HG02885 (cell line): Measurements from ENCODE around the gene RTL10.

Source experiments
- ATAC-seq: cut with Tn5 transposase; IDR thresholded peaks from one replicate; pipeline ENCODE4 v1.9.1; 2021; ENCODE audit warnings: mild to moderate bottlenecking; ENCODE audit not compliant: unreplicated experiment, poor library complexity

Gene RTL10, protein sequence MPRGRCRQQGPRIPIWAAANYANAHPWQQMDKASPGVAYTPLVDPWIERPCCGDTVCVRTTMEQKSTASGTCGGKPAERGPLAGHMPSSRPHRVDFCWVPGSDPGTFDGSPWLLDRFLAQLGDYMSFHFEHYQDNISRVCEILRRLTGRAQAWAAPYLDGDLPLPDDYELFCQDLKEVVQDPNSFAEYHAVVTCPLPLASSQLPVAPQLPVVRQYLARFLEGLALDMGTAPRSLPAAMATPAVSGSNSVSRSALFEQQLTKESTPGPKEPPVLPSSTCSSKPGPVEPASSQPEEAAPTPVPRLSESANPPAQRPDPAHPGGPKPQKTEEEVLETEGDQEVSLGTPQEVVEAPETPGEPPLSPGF

DNA sequence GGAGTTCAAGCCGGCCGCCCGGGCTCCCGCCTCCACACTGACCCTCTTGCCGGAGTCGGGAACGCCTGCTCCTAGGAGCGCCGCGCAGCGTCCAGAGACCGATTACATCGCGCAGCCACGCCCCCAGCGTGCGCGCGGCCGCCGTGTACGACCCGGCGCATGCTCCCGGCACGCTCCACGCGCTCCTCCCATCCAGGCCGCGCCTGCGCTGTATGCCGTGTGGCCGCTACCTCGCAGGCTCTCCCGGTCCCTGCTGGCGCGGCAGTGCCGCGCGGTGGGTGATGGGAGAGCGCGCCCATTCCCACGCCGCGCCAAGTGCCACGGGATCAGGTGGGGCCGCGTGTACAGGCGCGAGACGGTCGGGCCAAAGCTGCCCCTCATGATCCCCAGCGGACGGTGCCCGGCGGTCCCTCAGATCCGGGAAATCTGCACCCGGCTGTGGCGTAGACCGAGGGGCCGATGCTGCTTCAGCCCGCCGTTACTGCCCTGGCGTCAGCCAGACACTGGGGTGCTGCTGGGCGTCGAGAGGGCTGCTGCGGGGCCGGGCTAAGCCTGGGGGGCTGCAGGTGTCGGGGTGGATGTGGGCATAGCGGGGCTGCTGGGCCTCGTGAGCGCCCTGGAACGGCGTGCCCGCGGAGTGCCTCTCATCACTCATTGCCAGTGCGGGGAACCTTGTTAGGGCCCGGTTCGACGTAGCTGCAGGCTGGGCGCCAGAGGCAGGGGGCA is at the start of gene RTL10, which contains the start of gene GNB1L:
TSS of gene RTL10 (minus strand) at position 97 of the 726 bp plus-strand sequence. CDS start 2,613 bp downstream, outside the sequence.
TSS of gene GNB1L (minus strand) at position 97 of the 726 bp plus-strand sequence. CDS start 33,519 bp downstream, outside the sequence.
- peak; percentile 88 for ATAC-seq

DNA sequence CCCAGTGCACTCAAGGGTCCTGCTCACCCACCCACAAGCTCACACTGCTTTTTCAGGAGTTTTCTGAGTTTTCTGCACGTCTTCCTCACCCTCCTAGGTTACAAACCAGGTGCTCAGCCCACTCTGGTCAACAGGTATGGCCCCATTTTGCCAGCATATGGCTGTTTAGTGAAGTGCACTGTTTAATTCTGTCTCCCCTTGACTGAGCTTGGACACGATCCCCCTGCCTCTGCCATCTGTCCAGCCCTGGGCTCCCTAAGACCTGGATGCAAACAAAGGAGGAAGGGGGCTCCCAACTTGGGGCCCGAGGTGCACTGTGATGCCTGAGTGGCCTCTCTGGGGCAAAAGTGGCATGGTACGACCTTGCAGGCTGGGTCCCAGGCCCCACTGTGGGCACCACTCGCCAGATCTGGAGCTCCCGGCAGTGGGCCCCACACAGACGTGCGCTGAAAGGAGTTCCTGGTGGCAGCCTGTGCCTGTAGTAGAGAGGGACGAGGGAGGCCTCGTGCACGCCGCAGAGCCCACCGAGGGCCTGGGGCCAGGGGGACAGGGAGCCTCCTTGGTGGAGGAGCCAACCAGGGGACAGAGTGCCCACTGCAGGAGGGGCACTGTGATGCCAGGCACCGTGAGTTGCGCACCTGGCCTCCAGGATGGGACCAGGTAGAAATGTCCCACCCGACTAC is 49.6 kb upstream of the RTL10 start:
- no peak for ATAC-seq

DNA sequence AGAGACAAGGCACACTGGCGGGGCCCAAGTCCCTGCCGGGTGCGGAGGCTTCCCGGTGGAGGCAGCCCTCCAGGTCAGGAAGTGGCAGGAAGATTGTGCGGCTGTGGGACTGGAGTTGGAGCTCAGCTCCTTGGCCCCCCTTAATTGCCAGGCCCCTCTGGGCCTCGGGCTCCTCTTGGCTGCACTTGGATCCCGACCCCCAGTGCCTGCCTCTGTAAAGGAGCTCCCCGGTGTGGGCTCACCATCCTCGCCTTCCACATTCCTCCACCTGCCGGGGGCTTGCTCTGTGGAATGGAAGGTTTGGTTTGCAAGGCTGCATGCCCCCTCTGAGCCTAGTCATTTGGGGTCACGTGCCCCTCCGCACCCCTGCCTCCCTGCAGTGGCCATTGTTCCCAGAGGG is 48.8 kb upstream of the RTL10 start:
- ATAC-seq = no peak

DNA sequence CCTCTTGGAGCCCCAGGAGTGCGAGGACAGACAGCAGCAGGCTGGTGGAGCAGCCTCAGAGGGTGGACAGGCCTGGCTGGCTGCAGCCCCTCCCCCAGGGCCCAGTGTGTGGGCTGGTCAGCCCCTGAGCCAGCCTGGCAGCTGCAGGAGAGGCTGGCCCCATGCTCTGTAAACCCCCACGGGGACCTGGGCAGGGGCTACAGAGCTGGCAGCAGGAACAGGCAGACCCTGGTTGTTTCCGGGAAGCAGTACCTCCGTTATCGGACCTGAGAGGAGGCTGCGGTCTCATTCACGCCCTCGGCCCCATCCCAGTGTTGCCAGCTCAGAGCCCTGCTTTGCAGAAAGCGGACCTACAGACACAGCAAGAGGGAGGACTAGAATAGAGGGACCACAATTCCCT is 48.4 kb upstream of the RTL10 start:
- ATAC-seq = no peak

DNA sequence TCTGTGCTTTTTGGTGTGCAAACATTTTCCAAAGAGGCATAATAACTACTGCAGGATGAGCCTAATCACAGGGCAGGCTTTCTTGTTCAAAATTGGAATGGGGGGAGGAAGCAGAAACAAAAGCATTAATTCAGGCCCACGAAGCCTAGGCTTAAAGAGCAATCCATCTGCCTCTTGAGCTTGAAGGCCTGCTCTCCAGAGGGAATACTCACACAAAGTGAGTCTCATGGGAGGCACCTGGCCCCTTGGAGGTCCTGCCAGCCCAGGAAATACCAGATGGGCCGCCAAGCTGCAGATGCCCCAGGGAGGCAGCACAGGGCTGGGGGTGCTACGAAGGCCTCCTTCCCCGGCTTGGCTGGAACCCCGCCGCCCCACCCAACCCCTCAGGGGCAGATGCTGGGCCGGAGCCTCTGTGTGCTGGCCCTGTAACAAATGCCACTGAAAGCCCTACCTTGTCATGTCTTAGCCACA is 47.6 kb upstream of the RTL10 start:
- ATAC-seq = no peak

DNA sequence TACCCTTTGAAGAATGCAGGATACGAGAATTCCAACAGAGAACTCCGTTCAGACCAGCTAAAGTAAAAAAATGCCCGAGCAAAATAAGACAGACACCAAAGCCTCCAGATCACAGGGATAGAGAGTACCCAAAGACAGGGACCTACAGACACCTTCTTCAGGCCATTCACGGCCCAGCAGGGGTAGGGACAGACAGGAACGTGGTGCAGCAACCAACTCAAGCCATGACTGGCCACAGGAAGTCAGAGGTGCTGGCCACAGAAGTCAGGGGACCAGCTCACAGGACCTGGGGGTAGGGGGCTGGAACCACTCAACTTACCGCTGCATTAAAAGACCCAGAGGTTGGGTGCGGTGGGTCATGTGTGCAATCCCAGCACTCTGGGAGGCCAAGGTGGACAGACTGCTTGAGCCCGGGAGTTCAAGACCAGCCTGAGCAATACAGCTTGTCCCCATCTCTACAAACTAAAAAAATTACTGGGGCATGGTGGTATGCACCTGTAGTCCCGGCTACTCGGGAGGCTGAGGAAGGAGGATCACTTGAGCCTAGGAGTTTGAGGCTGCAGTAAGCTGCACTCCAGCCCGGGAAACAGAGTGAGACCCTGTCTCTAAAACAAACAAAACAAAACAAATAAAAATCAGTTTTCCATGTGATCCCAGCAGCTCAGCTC is 47.0 kb upstream of the RTL10 start:
- no peak for ATAC-seq

DNA sequence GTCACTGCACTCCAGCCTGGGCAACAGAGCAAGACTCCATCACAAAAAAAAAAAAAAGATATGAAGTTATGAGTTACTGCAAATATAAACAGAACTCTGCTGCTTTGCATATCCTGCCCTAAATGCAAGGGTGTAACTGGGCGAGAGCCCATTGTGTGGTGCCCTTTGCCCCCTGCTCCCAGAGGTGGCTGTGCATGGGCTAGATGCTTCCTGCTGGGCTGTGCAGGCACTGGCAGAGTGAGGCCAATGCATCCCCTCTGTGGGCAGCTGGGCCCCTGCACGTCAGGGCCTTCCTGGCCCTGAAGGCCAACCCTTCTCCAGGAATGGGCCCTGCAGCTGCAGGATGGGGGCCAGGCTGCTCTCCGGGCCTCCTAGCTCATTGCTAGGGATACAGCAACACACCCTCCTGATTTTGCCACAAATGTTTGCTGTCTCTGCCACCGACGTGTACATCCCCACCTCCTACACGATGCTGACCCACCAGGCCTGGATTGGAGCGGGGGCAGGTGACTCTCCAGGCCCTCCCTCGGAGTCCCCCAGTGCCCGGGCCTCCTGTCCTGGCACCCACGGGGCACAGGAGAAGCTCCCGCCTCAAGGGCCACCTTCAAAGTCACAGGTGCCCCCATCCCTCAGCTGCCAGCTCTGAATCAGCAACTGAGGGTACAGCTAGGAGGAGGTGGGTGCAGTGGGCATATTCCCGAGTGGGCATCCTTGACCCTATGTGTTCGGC is 46.2 kb upstream of the RTL10 start:
- no peak for ATAC-seq

DNA sequence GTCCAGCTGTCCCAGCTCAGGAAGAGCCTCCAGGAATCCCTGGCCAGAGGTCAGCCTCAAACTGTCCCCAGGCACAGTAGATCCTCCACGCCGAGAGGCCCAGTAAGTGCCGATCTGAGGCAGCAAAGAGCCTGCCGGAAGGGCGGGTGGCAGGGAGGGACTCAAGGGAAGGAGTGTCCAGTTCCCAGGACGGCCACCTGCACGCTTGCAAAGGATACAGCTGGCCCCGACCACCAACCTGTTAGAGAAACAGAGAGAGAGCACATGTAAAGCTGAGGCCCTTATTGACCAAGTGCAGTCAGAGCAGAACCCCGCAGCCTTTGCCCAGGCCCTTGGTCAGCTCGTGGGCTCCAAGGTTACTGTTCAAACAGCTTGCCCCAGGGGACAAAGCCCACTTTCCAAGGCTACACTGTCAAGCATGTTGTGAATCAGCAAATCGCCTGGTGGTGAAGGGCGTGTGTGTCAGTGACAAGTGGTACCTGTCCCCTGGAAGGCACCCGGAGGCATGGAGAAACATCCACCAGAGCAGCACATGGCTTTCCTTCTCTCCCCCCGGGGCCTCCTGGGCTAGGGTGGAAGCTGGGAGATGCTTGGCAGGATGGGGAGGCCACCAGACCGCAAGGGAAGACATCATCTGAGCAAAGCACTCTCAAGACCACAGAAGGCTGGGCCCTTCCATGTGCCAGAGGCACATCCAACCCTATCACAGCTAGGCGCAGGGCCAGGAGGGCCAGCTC is 44.3 kb upstream of the RTL10 start:
- no peak for ATAC-seq

DNA sequence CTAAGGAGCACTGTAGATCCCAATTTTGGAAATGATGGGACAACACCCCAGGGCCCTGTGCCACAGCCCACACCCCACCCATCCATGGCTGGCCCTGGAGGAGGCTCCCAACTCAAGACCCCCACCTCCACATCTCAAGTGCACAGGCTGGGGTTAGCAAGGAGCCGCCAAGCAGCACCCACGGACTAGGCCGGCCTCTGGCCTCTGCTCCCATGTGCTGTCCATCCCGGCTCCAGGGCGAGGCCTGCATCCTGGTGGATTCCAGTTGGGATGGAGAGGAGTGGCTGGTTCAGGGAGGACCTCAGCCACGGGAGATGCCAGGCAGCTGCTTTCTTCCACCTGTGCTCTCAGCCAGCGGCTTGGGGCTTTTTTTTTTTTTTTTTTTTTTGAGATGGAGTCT is 43.5 kb upstream of the RTL10 start:
- no peak for ATAC-seq

DNA sequence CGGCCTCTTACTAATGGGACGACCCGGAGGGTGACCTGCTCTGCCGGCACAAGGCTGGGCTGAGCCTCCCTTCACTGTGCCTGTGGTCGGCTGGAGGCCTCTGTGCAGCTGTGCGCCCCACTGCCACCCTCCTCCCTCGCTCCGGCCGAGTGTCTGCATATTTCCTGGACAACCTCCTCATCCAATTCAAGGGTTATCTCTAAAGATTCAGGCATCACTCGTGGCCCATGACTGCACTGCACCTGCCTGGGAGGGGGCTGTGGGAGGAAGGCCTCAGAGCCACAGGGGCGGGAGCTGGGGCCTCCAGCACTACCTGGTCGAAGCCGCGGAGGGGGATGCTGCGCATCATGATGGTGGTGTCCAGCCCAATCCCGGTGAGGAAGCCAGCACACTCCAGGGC is 43.1 kb upstream of the RTL10 start:
- no peak for ATAC-seq

DNA sequence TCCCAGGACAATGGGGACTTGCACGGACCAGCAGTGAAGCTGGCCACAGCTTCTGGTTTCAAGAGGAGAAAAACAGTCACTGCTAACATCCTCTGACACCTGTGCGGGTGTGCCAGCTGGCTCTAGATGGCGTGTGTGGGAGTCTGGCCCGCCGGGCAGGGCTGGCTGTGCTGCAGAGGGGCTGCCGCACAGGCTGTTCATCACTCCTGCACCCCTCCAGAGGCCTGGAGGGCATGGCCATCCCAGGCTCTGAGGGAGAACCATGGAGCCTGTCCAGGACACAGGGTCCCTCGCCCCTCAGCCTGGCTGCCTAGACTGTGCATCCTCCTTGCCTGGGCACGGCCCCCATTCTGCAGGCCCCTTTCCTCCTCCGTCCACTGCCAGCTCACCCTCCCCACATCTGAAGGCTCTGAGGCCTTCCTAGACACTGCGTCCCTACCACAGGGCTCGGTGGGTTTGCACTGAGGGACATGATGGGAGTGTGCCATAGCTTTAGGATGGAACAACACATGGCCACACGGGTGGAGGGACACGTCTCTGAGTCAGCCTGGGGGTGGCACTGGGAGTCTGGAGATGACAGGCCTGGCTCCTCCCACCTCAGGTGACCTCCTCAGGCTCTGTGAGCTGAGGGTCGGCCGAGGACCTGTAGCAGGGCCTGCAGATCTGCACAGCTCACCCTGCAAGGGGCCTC is 42.1 kb upstream of the RTL10 start:
- ATAC-seq = no peak

DNA sequence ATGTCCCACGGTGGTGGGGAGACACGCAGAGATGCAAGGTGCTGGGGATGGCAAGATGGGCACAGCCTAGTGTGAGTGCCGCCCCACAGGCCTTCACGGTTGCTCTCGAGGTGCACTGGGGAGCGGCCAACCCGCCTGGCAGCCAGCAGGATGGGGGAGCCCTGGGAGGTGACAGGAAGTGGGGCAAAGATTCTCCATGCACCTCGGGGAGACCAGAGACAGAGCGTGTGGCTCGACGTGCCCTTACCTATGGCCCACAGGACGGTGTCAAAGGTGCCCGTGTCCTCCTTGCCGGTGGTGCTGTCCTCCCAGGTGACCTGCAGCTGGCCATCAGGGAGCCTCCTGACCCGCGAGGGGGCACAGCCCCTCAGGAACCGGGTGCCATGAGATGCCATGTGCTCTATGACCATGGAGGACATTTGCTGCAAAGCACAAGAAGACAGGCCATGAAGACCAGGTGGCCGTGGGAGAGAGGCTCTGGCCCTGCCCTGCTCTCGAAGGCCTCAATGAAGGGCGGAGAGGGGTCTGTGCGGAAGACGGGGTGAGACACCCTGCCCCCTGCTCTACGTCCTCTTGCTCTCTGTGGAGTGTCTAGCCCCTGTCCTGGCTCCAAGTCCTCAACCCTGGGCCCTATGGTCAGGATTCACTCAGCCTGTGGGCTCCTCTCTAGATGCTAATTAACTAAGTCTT is 40.6 kb upstream of the RTL10 start:
- no peak for ATAC-seq

DNA sequence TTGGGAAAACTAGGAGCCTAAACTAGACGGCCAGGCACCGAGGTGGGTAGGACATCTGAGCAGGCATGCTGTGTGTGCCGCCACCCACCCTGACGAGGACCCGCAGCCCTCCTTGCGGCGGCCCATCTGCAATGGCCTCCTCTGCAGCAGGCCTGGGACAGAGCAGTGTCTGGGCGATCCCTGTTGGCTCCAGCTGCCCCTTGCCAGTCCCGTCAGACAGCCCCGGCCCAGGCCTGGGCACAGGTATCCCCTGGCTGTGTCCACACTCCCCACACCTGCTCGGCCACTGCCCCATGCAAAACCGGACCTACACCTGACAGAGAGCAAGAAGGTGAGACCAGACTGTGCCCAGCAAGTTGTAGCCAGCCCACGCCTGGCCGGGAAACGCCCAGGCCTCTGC is 38.7 kb upstream of the RTL10 start:
- ATAC-seq = no peak

DNA sequence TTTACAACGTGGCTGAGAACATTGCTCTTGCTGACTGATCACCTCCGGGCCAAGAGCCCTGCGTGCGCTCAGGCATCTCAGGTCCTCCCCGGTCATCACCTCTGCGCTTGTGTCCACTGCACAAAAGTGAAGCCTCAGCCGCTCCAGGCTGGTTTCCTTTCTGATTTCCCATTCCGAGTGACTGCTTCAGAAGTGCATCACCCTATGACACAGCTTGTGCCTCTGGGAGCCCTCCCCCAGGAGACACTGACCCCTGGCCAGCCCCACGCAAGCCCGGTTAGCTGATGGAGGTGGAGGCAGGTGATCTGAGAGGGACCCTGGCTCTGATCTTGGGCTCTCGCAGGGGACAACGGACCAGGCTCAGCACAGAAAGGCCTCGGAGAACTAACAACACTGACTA is 38.3 kb upstream of the RTL10 start:
- ATAC-seq = no peak

DNA sequence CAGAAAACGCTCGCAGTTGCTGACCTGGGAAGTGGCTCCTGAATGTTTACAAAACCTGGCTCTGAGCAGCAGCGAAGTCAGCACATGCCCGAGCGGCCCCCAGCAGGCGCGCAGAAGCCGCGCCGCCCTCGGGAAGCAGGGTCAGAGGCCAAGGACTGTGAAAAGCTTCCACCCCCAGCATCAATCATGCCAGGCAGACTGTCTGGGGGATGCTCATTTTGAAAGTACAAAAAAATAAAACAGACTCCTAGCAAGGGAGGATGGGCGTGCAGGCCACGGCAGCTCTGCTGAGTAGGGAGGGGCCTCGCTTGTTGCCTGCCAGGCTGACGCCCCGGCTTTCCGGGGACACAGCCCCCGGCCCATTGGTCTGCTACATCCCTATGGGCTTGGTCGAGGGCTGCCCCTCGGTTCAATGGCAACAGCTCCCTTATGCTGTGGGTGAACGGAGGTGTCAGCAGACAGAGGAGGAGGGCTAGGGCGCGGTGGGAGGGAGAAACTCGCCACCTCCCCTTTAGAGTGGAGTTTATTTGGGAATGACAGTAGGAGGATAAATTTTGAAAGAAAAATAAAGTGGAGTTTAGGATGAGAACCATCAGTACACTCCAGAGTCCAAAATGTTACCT is 37.7 kb upstream of the RTL10 start:
- no peak for ATAC-seq

DNA sequence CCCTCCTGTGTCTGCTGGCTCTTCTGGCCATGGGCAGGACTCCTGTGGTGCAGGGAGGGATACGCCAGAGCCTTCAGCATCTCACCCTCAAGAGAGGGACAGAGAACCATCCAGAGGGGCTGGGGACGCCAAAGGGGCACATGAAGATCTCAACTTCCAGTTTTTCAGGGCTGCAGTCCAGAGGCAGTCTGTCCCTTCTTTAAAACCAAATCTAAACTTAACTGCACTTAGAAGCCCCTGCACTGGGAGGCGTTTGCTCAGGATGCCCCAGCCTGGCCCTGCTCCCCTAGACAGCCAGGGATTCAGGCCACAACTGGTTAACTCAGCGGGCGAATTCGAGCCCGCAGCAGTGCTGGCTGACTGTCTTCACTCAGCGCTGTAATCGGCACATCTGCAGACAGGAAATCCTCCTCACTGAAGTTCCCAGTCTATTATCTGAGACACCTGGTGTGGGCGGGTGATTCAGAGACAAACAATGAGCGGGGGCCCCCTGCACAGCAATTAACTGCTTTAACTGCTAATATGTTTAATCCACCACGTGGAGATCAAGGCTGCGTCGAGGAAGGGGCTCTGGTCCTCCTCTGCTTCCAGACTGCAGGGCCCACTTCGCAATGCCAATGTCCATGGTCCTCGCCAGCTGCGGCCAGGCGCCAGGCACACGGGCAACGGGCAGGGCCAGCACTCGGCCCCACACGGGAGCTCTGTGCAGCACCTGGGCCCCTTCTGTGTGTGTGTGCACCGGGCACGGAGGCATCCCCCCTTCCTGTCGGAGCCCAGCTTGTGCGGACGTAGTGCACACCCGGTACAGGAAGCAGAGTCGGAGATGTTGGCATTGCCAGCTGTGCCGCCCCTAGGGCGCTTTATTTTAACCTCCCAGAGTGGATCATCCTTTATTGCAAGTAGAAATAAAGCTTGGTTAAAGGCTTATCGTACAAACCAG is 36.9 kb upstream of the RTL10 start:
- no peak for ATAC-seq
